ENCODE data around the gene CPNE8. TPM values are rescaled to one million over a fixed set of nuclear protein-coding genes. Genes with fewer than 3 reads are reported as not detected.

CPNE8 gene
- total and polyA plus RNA-seq, 2 of the 4 experiments (the other 2 are of a cell fraction), result not detected

DNA sequence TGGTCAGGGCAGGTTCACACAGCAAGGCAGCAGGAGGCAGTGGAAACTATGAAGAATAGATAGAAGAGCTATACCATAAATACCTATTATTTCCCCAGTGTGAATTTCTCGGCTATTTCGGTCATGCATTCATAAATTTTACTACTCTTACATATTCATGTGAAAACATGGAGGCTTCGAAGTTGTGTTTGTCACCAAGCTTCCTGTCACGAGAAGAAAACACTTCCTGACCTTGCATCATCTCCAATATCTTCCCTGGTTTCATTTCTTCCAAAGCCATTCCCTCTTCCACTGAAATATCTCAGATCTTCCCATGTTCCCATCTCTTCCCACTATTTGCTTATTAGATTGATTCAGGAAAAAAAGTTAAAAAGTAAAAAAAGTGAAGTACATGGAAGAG lies 80.4 kb downstream of the CPNE8 start:
- H3K56ac ChIP-seq (ENCODE audit: extremely low read depth, insufficient read depth, low read length), result no peak overlapping the region
- no peak overlapping the region for H3K4me2 ChIP-seq (ENCODE audit: low read depth, low read length)
- no peak overlapping the region for H3K27ac ChIP-seq (ENCODE audit: insufficient read depth, low read length)
- H3K79me1 ChIP-seq (ENCODE audit: low read depth in 1 of 2, low read length in 2 of 2), result no peaks in the 10 kb centered on the region
- H2AFZ ChIP-seq (replicated peaks; ENCODE audit: low read length, poor library complexity), result no peak overlapping the region
- no peaks in the 10 kb centered on the region for H4K20me1 ChIP-seq (ENCODE audit: insufficient read depth, low read length)
- H2BK120ac ChIP-seq (ENCODE audit: low read depth, low read length), result no peak overlapping the region
- dilution Hi-C loops (cut with HindIII; ENCODE audit: low sequenced_read_pairs, unreplicated experiment) (no loop called here), in situ Hi-C loops (cut with MboI; ENCODE audit: low sequenced_read_pairs) (no loop called here), intact Hi-C loops (cut with micrococcal nuclease) (no loop called here)
- no peak overlapping the region for H2AK9ac ChIP-seq (replicated peaks; ENCODE audit: low read depth, low read length, poor library complexity)
- no peaks in the 10 kb centered on the region for H3K9me1 ChIP-seq (ENCODE audit: insufficient read depth, low read length)
- CTCF ChIA-PET, result no interaction called here
- no peak overlapping the region for H2AK5ac ChIP-seq (ENCODE audit: low read depth, low read length)
- WGBS, 2 experiments (ENCODE audit: extremely low coverage in 2 of 2, insufficient read length in 1 of 2), result no CpG with 5 or more reads among the region's 4 CpGs
- H2BK15ac ChIP-seq (ENCODE audit: low read depth, low read length), result no peak overlapping the region
- H3K36me3 ChIP-seq (ENCODE audit: control insufficient read depth, insufficient read depth, low read length), result no peaks in the 10 kb centered on the region
- BruUV-seq (replicated peaks), result no TSS peak
- H2BK20ac ChIP-seq (ENCODE audit: low read depth, low read length), result no peak overlapping the region
- DNase-seq (no peak), ATAC-seq (ENCODE audit: low read depth) (no peak)
- H4K8ac ChIP-seq (ENCODE audit: low read depth in 2 of 2, low read length in 2 of 2), result no peak overlapping the region
- H4K5ac ChIP-seq (ENCODE audit: low read depth, low read length), result no peak overlapping the region
- no peak overlapping the region for H3K9ac ChIP-seq (ENCODE audit: low read depth, low read length)
- H2BK5ac ChIP-seq (ENCODE audit: low read depth, low read length, poor library complexity, severe bottlenecking), result no peak overlapping the region
- no peak overlapping the region for H3K18ac ChIP-seq (ENCODE audit: low read depth, low read length)
- TF ChIP-seq SMC3 (IDR thresholded peaks at IDR 0.05; ENCODE audit: low read depth, low read length) (no peak), NFE2L2 (IDR thresholded peaks at IDR 0.05; ENCODE audit: low read depth, low read length) (no peak), CEBPB (IDR thresholded peaks at IDR 0.05; ENCODE audit: low read depth, low read length) (no peak), MAZ (IDR thresholded peaks at IDR 0.05; ENCODE audit: borderline replicate concordance, low read depth, low read length) (no peak), RAD21 (IDR thresholded peaks at IDR 0.05; ENCODE audit: low read length) (no peak), BHLHE40 (IDR thresholded peaks at IDR 0.05; ENCODE audit: low read depth, low read length) (no peak)
- no peak overlapping the region for H3K4me3 ChIP-seq (ENCODE audit: insufficient read depth, low read depth, low read length)
- no peak overlapping the region for H3K14ac ChIP-seq (replicated peaks; ENCODE audit: low read depth, low read length)
- no peaks in the 10 kb centered on the region for H3K4me1 ChIP-seq (ENCODE audit: control insufficient read depth, insufficient read depth, low read length)
- POLR2A ChIA-PET (ENCODE audit: unreplicated experiment), result no interaction called here
- no peak overlapping the region for H3K4ac ChIP-seq (ENCODE audit: low read depth, low read length)
- no peak overlapping the region for H4K91ac ChIP-seq (ENCODE audit: insufficient read depth, low read depth, low read length)
- no peak overlapping the region for H3K23ac ChIP-seq (ENCODE audit: low read depth, low read length)
- H3K27me3 ChIP-seq (ENCODE audit: control insufficient read depth, insufficient read depth, low read length), result no peaks in the 10 kb centered on the region
- 0 out of 2 replicates have a peak, but pooled peaks cover 1% of the 10 kb centered on the region for H3K9me3 ChIP-seq (ENCODE audit: control insufficient read depth, insufficient read depth, low read length)
